ENCODE results near the gene PRELID1. TPM values are rescaled to one million over a fixed set of nuclear protein-coding genes. Genes with fewer than 3 reads are reported as not detected.

PRELID1 gene
- total RNA-seq, 1 donor from 2014 or later, result 81.2 TPM

- no peak overlapping the region for H3K4me3 Mint-ChIP-seq
Observed at GRCh38 chr5:177299697-177300096, 3.9 kb upstream of the PRELID1 start.

DNA sequence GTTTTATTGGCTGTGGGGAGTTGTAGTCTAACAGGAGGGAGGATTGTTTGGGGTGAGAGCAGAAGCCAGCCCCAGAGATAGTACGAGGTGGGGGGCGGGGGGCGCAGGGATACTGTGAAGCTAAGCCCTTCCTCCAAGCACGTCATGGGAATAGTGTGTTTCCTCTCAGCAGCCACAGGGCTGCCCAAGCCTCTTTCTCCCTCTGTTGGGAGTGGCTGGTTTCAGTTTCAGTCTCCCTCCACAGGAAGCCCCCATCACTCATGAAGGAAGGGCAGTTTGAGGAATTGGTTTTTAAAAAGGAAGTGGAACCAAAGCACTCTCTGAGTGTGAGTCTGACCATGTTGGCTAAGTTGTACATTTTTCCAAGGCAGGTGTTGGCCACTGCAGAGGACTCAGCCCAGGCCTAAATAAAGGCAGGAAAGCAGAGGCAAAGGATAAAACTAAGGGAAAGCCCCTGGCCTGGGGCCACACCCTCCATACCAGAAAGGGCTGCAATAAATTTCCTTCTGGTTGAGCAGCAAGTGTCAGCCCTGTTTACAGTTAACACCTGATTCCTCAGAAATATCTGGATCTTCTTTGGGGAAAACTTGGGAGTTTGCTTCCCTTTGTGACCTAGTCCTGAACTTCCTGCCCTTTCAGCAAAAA, 3.2 kb upstream of the PRELID1 start:
- no peak for DNase-seq (ENCODE audit: low spot score in 2 of 2, unreplicated experiment in 2 of 2)
- TF ChIP-seq, protein P1, sequence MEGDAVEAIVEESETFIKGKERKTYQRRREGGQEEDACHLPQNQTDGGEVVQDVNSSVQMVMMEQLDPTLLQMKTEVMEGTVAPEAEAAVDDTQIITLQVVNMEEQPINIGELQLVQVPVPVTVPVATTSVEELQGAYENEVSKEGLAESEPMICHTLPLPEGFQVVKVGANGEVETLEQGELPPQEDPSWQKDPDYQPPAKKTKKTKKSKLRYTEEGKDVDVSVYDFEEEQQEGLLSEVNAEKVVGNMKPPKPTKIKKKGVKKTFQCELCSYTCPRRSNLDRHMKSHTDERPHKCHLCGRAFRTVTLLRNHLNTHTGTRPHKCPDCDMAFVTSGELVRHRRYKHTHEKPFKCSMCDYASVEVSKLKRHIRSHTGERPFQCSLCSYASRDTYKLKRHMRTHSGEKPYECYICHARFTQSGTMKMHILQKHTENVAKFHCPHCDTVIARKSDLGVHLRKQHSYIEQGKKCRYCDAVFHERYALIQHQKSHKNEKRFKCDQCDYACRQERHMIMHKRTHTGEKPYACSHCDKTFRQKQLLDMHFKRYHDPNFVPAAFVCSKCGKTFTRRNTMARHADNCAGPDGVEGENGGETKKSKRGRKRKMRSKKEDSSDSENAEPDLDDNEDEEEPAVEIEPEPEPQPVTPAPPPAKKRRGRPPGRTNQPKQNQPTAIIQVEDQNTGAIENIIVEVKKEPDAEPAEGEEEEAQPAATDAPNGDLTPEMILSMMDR (IDR thresholded peaks at IDR 0.05; ENCODE audit: unreplicated experiment), result no peak
- no peaks in the 10 kb centered on the region for H3K27me3 Mint-ChIP-seq (ENCODE audit: low read depth)
- peak overlapping the region; percentile 98 for H3K27ac Mint-ChIP-seq
- peaks cover 8% of the 10 kb centered on the region for H3K36me3 Mint-ChIP-seq
- H3K4me1 Mint-ChIP-seq, result peaks cover 45% of the 10 kb centered on the region
- H3K9me3 Mint-ChIP-seq, result no peaks in the 10 kb centered on the region
- no peak overlapping the region for H3K4me3 Mint-ChIP-seq

More at GRCh38 chr5:177299697-177300096, 3.9 kb upstream of the PRELID1 start:
- Mint-ChIP-seq H3K9me3 (no peaks in the 10 kb centered on the region), H3K36me3 (peaks cover 8% of the 10 kb centered on the region), H3K4me1 (peaks cover 42% of the 10 kb centered on the region), H3K27me3 (ENCODE audit: low read depth) (no peaks in the 10 kb centered on the region), H3K27ac (peak overlapping the region; percentile 93)
- TF ChIP-seq, protein P1 (IDR thresholded peaks at IDR 0.05; ENCODE audit: unreplicated experiment), result no peak
- DNase-seq (ENCODE audit: low spot score in 2 of 2, unreplicated experiment in 2 of 2), result no peak

DNA sequence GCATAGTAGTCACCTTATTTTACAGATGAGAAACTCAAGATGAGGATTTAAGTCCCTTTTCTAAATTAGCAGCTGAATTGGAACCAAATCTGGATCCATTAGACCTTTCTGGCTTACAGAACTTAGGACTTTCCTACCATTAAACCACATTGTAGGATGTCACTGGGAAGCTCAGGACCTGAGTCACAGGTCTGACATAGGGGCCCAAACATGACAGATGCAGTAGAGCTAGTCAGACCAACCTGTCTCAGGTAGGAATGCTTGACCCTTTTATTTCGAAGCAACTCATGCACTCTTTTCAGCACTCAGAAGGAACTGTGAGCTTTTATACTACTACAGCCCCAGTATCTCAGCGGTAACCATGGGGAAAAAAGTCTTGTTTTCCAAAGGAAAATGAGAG, 2.6 kb upstream of the PRELID1 start:
- no peak for DNase-seq (ENCODE audit: low spot score in 2 of 2, unreplicated experiment in 2 of 2)
- H3K27ac Mint-ChIP-seq, result peak overlapping the region; percentile 98

GRCh38 chr5:177301503-177302165, 2.0 kb upstream of the PRELID1 start:
- Mint-ChIP-seq H3K4me3 (peak overlapping the region; percentile 90), H3K36me3 (peaks cover 8% of the 10 kb centered on the region), H3K9me3 (no peaks in the 10 kb centered on the region), H3K4me1 (peaks cover 45% of the 10 kb centered on the region), H3K27me3 (ENCODE audit: low read depth) (no peaks in the 10 kb centered on the region), H3K27ac (peak overlapping the region; percentile 98)
- no peak for DNase-seq (ENCODE audit: low spot score in 2 of 2, unreplicated experiment in 2 of 2)
- TF ChIP-seq, protein P1 (IDR thresholded peaks at IDR 0.05; ENCODE audit: unreplicated experiment), result no peak

More for the DNA sequence above, 2.6 kb upstream of the PRELID1 start:
- TF ChIP-seq, protein P1 (IDR thresholded peaks at IDR 0.05; ENCODE audit: unreplicated experiment), result no peak
- no peaks in the 10 kb centered on the region for H3K9me3 Mint-ChIP-seq
- peaks cover 45% of the 10 kb centered on the region for H3K4me1 Mint-ChIP-seq
- no peak overlapping the region for H3K4me3 Mint-ChIP-seq
- H3K36me3 Mint-ChIP-seq, result peaks cover 5% of the 10 kb centered on the region
- no peaks in the 10 kb centered on the region for H3K27me3 Mint-ChIP-seq (ENCODE audit: low read depth)

- peak in 1 of 2 experiments; percentile 36 for DNase-seq (ENCODE audit: low spot score in 2 of 2, unreplicated experiment in 2 of 2)
- TF ChIP-seq, protein P1 (IDR thresholded peaks at IDR 0.05; ENCODE audit: unreplicated experiment), result no peak
- Mint-ChIP-seq H3K4me3 (peak overlapping the region; percentile 90), H3K27ac (peak overlapping the region; percentile 98), H3K9me3 (no peaks in the 10 kb centered on the region), H3K27me3 (ENCODE audit: low read depth) (no peaks in the 10 kb centered on the region), H3K4me1 (peaks cover 45% of the 10 kb centered on the region), H3K36me3 (peaks cover 10% of the 10 kb centered on the region)
Observed at GRCh38 chr5:177302354-177303110, 1.1 kb upstream of the PRELID1 start.
